ENCODE results near the gene PLOD1.
A peak's percentile ranks its signal among the peaks of the same experiment; 100 is the strongest.

PLOD1 gene

DNA sequence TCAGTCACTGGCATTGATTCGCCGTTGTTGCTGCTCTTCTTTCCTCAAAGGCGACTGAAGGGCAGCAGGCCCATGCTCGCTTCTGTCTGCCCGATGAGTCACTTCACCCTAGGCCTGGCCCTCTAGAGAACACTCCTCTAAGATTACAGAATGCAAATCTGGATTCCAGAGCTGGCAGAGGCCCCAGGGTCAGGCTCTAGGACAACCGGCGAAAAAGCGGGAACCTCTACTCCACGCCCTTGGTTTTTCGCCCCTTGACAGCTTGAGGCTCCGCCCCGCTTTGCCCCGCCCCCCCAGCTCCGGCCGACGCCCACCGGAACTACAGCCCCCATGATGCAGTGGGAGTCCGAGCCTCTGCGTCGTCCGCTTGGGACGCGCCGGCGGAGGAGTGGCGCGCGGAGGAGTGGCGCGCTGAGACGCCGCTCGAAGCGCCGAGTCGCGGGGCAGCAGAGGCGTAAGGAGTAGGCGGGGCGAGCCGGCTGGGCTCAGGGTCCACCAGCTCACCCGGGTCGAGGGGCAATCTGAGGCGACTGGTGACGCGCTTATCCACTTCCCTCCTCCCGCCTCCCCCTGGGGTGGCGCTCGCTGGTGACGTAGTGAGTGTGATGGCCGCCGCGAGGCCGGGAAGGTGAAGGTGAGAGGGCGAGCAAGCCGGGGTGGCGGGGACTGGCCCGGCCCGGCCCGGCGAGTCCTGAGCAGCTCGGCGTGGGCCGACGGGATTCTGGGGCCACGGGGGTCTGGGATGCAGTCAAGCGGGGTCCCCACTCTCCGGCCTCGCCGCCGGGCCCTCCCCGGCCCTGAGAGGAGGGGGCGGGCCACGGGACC lies 45.5 kb downstream of the PLOD1 start, which contains the start of gene MFN2:
TSS of gene MFN2 (plus strand) at position 594 of the 825 bp plus-strand sequence. CDS start 8,725 bp downstream, outside the sequence.
- peak; percentile 95 to 99 for DNase-seq

DNA sequence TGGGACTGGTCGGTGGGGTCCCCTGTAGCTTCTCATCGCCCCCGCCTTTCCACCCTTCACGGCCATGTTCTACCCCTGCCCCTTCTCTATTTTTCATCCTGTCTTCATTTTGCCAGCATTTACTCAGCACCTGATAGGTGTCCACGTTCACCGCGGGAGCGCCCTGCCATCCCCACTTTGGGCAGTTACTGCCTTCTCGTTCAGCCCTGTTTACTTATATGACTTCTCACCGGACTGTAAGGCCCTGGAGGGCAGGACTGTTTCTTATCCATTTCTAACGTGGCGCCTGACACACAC lies 46.1 kb downstream of the PLOD1 start:
- DNase-seq = no peak

DNA sequence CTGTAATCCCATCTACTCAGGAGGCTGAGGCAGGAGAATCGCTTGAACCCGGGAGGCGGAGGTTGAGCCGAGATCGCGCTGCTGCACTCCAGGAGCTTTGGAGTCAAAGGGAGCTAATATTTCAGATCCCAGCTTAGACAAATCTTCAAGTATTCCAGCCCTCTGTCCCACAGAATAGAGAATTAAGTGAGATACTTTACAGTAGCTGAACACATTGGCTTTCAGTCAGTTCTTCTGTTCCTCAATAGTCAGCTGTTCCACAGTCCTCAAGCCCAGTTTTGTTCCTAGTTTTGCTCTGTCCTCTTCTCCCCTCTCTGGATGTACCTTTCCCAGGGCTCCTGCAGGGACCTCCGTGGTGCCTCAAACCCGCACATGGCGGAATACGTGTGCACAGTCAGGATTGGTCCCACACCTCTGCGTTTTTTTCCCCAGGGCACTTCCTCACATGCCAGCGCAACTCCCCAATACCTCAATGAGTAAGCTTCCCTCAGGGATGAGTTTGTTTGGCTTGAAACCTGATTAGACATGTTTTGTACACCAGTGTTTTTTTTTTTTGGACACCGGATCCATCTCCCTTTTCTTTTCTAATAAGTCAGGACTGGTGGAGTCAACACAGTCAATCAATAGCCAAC lies 47.0 kb downstream of the PLOD1 start:
- no peak for DNase-seq

- DNase-seq = peak; percentile 40 to 54
Measured at GRCh38 chr1:11982010-11982392, 47.5 kb downstream of the PLOD1 start.

GRCh38 chr1:11984121-11984520 lies 49.6 kb downstream of the PLOD1 start:
- no peak for DNase-seq

GRCh38 chr1:11984576-11984975 lies 50.1 kb downstream of the PLOD1 start:
- DNase-seq = no peak

- no peak for DNase-seq
Measured at GRCh38 chr1:11985171-11985570, 50.7 kb downstream of the PLOD1 start.

DNA sequence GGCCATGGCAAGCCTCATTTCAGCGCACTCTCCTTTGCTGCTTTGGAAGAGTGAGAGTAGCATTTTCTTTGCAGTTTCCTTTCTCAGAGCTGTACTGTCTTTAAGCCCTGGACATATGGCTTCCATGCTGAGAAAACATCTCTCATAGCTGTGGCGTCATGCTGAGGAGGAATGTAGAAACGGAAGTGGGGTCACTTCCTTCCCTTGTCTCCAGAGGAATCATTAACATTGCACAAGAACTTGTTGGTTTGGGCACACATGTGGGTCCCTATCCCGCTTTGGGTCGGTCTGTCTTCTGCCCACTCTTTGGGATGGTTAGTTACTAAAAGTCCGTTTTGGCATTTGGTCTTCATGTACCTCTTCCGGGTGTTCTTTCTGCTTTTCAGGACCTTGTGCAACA lies 51.3 kb downstream of the PLOD1 start:
- DNase-seq = peak; percentile 60 to 87

- no peak for DNase-seq
Measured at GRCh38 chr1:11989669-11990068, 55.2 kb downstream of the PLOD1 start.

GRCh38 chr1:11990303-11991032 lies 56.0 kb downstream of the PLOD1 start:
- no peak for DNase-seq

DNA sequence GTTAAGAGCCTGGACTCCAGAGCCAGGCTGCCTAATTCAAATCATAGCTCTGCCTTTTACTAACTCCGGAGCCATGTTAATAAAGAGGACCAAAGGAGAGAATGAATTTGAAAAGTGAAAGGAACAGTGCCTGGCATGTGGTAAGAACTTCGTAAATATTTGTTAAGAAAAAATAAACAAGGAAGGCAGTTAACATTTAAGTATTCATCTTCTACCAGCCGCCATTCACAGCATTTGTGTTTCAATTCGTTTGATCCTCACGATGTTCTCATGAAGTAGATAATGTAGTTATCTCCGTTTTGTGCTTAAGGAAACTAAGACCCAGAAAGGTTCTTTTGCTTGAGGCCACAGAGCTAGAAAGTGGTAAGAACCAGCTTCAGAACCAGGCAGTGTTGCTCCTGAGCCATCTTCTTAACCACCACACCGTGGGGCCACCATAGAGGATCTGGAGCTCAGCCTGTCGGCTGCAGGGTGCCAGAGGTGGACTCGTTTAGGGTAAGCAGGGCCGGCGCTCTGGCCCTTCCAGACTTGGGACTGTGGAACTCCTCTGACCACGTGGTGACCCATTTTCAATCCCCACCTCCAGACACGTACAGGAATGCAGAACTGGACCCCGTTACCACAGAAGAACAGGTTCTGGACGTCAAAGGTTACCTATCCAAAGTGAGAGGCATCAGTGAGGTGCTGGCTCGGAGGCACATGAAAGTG lies 57.6 kb downstream of the PLOD1 start:
- DNase-seq = no peak

GRCh38 chr1:11997081-11997850 lies 62.7 kb downstream of the PLOD1 start:
- no peak for DNase-seq

DNA sequence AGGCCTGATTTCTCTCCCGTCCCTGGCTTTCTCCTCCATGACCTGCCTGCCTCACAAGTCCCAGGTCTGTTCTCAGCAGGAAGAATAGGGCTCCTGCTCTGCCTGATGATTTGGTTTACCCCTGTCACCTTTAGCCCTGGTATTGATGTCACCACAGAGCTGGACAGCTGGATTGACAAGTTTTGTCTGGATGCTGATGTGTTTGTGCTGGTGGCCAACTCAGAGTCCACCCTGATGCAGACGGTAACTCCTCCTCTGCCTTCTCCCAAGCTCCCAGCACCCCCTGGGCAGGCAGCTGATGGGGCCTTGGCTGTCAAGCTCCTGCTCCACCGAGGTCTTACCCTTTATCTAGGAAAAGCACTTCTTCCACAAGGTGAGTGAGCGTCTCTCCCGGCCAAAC lies 64.1 kb downstream of the PLOD1 start:
- no peak for DNase-seq

DNA sequence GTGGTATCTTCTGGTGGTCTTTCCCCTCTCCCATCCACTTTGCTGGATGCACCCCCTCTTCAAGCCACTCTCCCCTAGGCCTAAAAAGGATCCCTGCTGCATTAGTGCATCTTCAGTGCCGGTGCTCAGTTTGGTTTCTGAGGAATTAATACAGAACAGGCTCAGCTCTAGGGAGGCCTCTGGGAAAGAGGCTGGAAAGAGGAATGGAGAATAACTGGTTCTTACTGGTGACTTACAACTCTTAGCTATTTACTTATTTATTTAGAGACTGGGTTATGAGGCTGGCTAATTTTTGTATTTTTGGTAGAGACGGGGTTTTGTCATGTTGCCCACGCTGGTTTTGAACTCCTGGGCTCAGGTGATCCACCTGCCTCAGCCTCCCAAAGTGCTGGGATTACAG lies 64.7 kb downstream of the PLOD1 start:
- DNase-seq = no peak

- peak; percentile 43 to 64 for DNase-seq
Measured at GRCh38 chr1:12001249-12001917, 66.9 kb downstream of the PLOD1 start.

DNA sequence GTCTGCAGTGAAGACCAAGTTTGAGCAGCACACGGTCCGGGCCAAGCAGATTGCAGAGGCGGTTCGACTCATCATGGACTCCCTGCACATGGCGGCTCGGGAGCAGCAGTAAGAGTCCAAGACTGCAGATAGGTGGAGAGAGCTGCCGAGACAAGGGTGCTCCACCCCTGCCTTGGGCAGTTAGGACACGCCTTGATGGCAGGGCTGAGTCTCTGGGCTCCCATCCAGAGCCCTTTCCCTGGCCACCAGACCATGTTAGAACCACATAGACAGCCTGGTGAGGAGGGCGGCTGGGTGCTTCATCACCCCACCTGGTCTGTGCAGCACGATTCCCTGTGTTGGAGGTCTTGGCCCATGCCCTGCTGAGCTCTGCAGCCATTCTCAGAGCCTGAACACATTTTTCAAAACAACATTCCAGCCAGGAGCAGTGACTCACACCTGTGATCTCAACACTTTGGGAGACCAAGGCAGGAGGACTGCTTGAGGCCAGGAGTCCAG lies 67.5 kb downstream of the PLOD1 start:
- no peak for DNase-seq

GRCh38 chr1:12003762-12004161 lies 69.2 kb downstream of the PLOD1 start:
- DNase-seq = no peak

DNA sequence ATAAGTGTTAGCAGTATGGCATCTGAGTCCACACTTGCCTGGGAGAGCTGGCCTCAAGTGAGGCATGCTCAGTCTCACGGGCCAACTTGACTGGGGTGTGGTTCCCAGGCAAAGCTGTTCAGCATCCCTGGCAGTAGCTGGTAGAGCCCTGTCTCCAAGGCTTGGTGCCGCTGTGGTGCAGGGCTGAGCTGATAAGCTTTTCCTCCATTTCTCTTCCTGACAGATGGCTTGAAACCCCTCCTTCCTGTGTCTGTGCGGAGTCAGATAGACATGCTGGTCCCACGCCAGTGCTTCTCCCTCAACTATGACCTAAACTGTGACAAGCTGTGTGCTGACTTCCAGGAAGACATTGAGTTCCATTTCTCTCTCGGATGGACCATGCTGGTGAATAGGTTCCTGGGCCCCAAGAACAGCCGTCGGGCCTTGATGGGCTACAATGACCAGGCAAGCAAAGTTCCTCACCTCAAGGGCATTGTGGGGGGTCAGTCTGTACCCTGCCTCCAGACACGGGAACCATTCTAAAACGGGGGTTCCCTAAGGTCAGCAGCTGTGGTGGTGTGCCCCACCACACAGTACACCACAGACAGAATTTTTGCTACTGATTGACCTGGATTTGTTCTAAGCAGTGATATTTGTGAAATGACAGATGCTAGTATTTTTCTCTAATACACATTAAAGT lies 71.1 kb downstream of the PLOD1 start:
- DNase-seq = no peak

DNA sequence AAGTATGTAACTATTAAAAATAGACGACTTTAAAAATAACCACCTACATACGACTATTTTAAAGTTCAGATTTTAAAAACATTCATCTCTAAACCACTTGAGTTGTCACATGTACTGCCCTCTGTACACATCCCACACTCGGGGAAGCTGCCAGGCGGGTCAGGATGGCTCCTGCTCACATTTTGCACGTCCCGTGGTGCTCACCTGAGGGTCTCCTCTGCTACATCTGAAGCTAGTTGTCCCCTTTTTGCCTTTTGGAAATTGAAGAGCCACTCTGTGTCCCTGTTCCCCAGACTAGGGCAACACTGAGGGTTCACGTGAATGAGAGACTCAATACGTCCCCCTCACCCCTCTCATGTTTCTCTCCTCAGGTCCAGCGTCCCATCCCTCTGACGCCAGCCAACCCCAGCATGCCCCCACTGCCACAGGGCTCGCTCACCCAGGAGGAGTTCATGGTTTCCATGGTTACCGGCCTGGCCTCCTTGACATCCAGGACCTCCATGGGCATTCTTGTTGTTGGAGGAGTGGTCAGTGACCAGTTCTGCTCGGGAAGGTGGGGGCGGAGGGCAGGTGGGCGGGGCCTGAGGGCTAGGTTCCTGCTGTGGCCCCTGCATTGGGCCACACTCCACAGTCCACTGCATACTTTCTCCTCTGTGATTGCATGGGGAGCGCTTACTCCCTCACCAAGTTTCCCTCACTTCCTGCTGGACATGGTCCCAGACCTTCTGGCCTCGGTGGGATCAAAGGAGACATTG lies 71.8 kb downstream of the PLOD1 start:
- no peak for DNase-seq

DNA sequence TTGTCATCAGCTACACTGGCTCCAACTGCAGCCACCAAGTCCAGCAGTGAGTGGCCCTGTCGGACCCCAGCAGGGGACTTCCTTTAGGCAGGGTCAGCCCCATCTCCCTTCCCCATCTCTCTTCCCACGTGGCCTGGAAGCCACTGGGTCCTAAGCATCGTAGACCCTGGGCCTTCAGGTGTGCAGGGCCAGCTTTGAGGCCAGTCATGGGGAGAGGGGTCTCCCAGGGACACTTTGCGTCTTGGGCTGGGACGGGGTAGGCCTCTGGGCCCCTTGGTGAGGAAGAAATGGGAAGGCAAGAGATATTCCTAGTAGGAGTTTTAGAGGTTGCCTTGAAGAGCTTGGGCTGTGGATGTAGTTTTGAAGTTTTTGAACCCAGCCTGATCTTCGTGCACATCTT lies 72.7 kb downstream of the PLOD1 start:
- DNase-seq = no peak

Measured in Kasumi-1 (cell line).